Spinal cord (tissue), 10 donors: ENCODE measurements around the gene SAG. TPM values are rescaled to one million over a fixed set of nuclear protein-coding genes. Genes with fewer than 3 reads are reported as not detected.

Experiments
- DNase-seq, 6 donors: peaks; one replicate each; pipeline versions ENCODE4 v3.0.0 to v3.0.0-alpha.2; 2013 to 2015; ENCODE audit warnings: low spot score in 6 of 6, low read depth in 4 of 6
- H3K27ac ChIP-seq: one replicate; pipeline ENCODE4 v1.5.1; 2013; ENCODE audit warnings: low read depth, low read length, control low read depth
- H3K27me3 ChIP-seq: one replicate; pipeline ENCODE4 v1.6.1; 2013; ENCODE audit warnings: low read length; ENCODE audit not compliant: control insufficient read depth, insufficient read depth
- H3K36me3 ChIP-seq: one replicate; pipeline ENCODE4 v1.6.1; 2013; ENCODE audit warnings: low read length; ENCODE audit not compliant: control insufficient read depth, insufficient read depth
- H3K4me1 ChIP-seq: one replicate; pipeline ENCODE4 v1.6.1; 2013; ENCODE audit warnings: low read length; ENCODE audit not compliant: control insufficient read depth, insufficient read depth
- H3K4me3 ChIP-seq: one replicate; pipeline ENCODE4 v1.5.1; 2013; ENCODE audit warnings: low read depth, low read length, control low read depth
- H3K9me3 ChIP-seq: one replicate; pipeline ENCODE4 v1.6.1; 2013; ENCODE audit warnings: low read length; ENCODE audit not compliant: control insufficient read depth, insufficient read depth
- WGBS: methylation state at CpG from one replicate; pipeline ENCODE4 v1.1.5; 2013; ENCODE audit warnings: missing lambda C conversion rate; ENCODE audit not compliant: insufficient coverage; 5-methylcytosine and 5-hydroxymethylcytosine counted together
- polyA plus RNA-seq, 2 donors: library from polyadenylated mRNA; unstranded; fragments of 120-200 nt; gene quantifications; one replicate each; pipeline ENCODE4 v1.2.1, GENCODE V29; 2013; ENCODE audit not compliant: insufficient read length in 2 of 2
- total RNA-seq, 2 donors: library from RNA; depleted of rRNA in 1 of 2; stranded (reverse); fragments of 120-200 nt in 1 of 2; fragments of >200 nt in 1 of 2; gene quantifications; one replicate each; pipeline versions ENCODE4 v1.2.3 to v1.2.4, GENCODE V29; 2013 to 2014
- donor health status: healthy.

Gene SAG
- total and polyA plus RNA-seq, 4 donors = 0.48 to 0.69 (median 0.51) TPM; not detected in 1

DNA sequence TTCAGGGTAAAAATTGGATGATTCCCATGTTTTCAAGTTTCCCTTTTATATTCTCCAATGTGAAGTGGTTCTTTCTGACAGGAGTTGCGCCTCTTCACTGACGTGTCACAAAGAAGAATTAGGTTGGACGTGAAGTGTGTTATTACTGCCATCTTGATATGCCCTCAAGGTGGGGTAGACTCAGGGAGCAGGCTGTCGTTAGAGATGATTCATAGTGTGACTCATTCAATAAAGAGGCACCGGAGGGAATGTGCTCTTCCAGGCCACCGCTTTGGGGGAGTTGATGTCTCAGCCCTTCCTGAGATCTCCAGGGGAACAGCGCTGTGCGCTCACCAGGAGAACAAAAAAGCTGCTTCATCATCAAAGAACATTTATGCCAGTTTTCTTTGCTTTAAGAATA is 43.1 kb downstream of the SAG start:
- WGBS = 19% methylated on average over 4 of the region's 8 CpGs
- no peak overlapping the region for H3K27ac ChIP-seq
- DNase-seq = peak in 1 of 6 donors; percentile 32

DNA sequence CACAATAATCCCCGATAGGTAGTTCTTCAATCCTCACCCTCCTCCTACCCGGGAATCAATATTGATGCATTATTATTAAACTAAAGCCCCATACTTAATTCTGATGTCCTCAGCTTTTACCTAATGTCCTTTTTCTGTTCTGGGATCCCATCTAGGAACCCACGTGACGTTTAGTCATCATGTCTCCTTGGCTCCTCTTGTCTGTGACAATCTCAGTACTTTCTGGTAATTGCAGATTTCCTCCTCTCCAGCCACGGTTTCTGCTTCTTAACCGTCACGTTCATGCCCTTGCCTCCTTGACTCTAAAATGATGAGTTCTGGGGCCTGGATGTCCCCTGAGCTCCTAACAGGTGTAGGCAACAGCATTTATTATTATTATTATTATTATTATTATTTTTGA is 43.8 kb downstream of the SAG start:
- DNase-seq = no peak
- H3K4me1 ChIP-seq = peaks cover 28% of the 10 kb centered on the region
- H3K27ac ChIP-seq = no peak overlapping the region
- H3K27me3 ChIP-seq = no peaks in the 10 kb centered on the region
- H3K36me3 ChIP-seq = no peaks in the 10 kb centered on the region
- 95% methylated on average over 3 of the region's 7 CpGs for WGBS
- no peaks in the 10 kb centered on the region for H3K9me3 ChIP-seq
- H3K4me3 ChIP-seq = no peak overlapping the region

More for the DNA sequence above, 43.1 kb downstream of the SAG start:
- Histone ChIP-seq H3K27me3 (no peaks in the 10 kb centered on the region), H3K4me1 (peaks cover 25% of the 10 kb centered on the region), H3K4me3 (no peak overlapping the region), H3K36me3 (no peaks in the 10 kb centered on the region), H3K9me3 (no peaks in the 10 kb centered on the region)

DNA sequence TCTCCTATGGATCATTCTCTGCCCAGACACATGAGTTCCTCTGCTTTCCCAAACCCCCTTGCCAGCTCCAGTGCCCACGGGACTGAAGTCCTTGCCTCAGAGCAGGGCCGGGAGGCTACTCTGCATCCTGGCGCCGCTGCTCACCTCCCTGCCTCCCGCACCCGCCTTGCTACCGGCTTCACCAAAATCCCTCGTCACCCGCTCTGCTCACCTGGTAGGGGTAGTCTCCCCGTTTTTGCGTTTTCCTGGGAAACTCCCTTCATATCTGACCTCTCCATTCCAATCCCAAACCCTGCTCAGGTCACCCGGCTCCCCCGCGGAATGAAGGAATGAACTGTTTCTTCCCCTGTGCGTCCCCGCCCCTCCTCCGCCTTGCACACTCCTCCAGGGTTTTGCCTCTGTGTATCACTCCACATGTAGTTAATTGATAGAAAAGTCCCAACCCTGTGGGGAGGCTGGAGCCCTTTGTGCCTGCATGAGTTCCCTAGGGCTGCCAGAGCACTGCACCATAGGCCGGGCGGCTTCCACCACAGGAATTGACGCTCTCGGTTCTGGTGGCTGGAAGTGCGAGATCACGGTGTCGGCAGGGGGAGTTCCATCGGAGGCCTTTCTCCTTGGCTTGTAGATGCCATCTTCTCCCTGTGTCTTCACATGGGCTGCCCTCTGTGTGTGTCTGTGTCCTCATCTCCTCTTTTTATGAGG is 44.7 kb downstream of the SAG start:
- no peaks in the 10 kb centered on the region for H3K9me3 ChIP-seq
- 97% methylated on average over 23 of the region's 25 CpGs for WGBS
- H3K4me3 ChIP-seq = no peak overlapping the region
- H3K36me3 ChIP-seq = no peaks in the 10 kb centered on the region
- peaks cover 28% of the 10 kb centered on the region for H3K4me1 ChIP-seq
- H3K27me3 ChIP-seq = no peaks in the 10 kb centered on the region
- DNase-seq = no peak
- no peak overlapping the region for H3K27ac ChIP-seq

DNA sequence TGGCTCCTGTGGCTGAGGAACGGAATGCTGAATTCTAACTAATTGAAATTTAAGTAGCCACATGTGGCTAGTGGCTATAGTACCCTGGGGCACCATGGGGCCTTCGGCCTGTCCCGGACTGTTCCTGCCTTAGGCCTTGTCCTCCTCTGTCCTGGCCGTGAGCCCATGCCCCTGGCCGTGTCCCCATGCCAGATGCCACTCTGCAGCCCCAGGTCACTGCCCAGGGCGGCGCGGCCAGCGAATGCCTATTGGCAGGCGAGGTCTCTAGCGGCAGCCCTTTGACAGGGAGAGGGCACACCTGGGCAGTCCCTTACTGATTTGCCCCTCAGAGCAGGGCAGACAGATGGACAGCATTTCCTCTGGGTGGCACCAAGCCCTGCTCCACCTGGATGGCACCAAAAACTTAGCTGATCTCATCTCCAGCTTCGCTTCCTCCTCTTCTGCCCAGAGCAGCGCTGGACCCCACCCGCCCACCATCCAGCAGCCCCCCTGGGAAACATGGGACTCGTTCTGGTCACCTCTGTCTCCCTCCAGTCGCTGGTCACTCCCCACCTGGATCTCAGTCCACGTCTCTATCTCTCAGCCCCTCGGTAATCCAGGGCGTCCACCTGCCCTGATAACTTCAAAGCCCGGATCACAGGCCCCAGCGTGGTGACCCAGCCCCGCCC is 45.6 kb downstream of the SAG start:
- Histone ChIP-seq H3K27ac (no peak overlapping the region), H3K4me3 (peak overlapping the region; percentile 63), H3K9me3 (no peaks in the 10 kb centered on the region), H3K4me1 (peaks cover 28% of the 10 kb centered on the region), H3K27me3 (no peaks in the 10 kb centered on the region), H3K36me3 (no peaks in the 10 kb centered on the region)
- WGBS = 73% methylated on average over 22 of the region's 22 CpGs
- DNase-seq = no peak

DNA sequence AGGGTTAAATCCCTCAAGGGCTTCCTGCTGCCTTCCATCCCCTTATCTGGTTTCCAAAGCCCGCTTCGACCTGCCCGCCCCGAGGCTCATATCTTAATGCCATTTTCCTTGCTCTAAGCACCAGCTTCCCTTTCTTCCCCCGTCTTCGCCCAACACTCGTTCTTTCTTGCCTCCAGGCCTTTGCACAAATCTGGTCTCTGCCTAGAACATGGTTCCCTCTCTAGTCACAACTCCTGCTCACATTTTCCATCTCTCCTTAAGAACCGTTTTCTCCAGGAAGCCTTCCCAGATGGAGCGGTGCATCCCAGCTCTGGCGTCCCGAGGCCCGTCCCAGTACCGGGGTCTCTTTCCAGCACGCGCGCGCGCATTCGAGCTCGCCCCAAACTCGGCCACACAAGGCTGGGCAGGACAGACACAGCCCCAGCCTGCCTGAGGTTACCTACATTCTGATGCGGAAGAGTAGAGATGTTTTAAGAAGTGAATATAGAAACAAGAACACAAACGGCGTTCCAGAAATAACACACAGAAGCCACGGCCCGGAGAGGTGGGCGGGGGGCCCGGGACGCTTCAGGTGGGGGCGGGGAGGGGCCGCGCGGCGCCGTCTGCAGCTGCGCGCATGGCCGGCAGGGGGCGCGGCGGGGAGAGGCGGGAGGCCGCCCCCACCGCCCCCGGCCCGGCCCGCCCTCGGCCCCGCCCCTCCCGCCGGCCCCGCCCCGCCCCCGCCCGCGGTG is 46.3 kb downstream of the SAG start, which contains the start of gene DGKD:
TSS of gene DGKD (plus strand) at position 726 of the 731 bp plus-strand sequence. CDS start 25 bp downstream, outside the sequence.
- Histone ChIP-seq H3K4me1 (peaks cover 26% of the 10 kb centered on the region), H3K9me3 (no peaks in the 10 kb centered on the region), H3K27ac (peak within 1 kb of the TSS; percentile 7), H3K27me3 (no peaks in the 10 kb centered on the region), H3K36me3 (no peaks in the 10 kb centered on the region), H3K4me3 (peak within 1 kb of the TSS; percentile 63)
- WGBS = 2% methylated on average over 51 of the region's 56 CpGs
- peak; percentile 47 to 89 (median 66) for DNase-seq

DNA sequence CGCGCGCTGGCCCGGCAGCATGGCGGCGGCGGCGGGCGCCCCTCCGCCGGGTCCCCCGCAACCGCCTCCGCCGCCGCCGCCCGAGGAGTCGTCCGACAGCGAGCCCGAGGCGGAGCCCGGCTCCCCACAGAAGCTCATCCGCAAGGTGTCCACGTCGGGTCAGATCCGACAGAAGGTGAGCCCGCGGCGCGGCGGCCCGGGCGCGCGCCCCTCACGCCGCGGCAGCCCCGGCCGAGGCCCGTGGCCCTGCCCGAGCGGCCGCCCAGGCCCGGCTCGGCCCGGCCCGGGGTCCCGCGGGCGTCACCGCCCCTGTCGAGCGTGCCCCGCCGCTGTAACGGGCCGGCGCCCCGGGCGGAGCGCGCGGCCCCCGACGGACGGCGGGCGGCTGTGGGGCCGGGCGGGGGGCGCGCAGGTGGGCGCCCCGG is 46.9 kb downstream of the SAG start:
- DNase-seq = no peak
- H3K4me3 ChIP-seq = peak overlapping the region; percentile 31
- WGBS = under 1% methylated on average over 77 of the region's 77 CpGs
- no peak overlapping the region for H3K27ac ChIP-seq
- H3K9me3 ChIP-seq = no peaks in the 10 kb centered on the region
- H3K27me3 ChIP-seq = no peaks in the 10 kb centered on the region
- H3K36me3 ChIP-seq = no peaks in the 10 kb centered on the region
- H3K4me1 ChIP-seq = peaks cover 22% of the 10 kb centered on the region

DNA sequence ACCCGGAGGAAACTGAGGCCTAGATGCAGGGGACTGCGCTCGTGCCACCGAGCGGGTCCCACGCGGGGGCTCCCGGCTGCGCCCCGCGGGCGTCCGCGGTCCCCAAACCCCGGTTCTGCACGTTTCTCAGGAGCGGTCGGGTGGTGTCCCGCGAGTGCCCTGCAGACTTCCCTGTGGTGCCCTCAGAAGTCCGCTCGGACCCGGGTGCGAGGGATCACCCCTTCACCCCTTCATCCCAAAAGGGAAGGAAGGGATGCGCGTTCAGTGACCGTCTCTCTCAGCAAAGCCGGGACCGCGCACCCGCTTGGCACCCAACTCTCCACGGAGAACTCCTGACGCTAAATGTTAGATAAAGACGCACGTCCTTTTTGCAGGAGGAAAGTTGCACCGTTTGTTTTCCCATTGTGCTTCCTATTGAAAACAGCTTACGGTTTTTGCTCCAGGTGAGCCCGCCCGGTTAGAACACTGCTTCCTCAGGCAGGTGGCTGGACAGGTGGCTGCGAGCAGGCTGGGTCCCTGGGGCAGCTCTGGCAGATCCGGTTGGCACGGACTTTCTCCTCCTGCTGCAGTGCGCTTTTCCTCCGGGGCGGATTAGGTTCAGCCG is 47.5 kb downstream of the SAG start:
- peak overlapping the region; percentile 61 for H3K4me3 ChIP-seq
- DNase-seq = peak in 2 of 6 donors; percentile 51 to 59
- no peaks in the 10 kb centered on the region for H3K36me3 ChIP-seq
- H3K4me1 ChIP-seq = peaks cover 22% of the 10 kb centered on the region
- H3K27me3 ChIP-seq = no peaks in the 10 kb centered on the region
- WGBS = 3% methylated on average over 42 of the region's 46 CpGs
- H3K27ac ChIP-seq = no peak overlapping the region
- no peaks in the 10 kb centered on the region for H3K9me3 ChIP-seq

DNA sequence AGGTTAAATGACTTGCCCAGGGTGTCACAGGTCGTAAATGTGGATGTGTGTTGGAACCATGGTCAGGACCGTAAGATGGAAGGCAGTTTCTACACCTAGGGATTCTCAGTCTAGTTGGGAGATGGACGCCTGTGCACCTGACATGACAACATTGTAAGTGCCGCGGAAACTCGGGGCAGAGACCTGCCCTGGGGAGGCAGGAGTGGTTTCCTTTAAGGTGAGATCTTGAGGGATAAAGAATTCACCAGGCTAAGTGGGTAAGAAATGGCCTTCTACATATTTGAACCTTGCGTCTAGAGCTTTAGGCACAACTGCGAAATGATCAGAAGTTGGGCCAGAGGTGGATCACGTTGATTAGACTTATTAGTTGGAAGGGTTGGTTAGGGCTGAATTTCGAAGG is 48.3 kb downstream of the SAG start:
- 96% methylated on average over 10 of the region's 10 CpGs for whole genome bisulfite sequencing
- Histone ChIP-seq H3K27ac (no peak overlapping the region), H3K4me3 (no peak overlapping the region), H3K27me3 (no peaks in the 10 kb centered on the region), H3K4me1 (peaks cover 22% of the 10 kb centered on the region), H3K36me3 (no peaks in the 10 kb centered on the region), H3K9me3 (no peaks in the 10 kb centered on the region)
- no peak for DNase-seq

DNA sequence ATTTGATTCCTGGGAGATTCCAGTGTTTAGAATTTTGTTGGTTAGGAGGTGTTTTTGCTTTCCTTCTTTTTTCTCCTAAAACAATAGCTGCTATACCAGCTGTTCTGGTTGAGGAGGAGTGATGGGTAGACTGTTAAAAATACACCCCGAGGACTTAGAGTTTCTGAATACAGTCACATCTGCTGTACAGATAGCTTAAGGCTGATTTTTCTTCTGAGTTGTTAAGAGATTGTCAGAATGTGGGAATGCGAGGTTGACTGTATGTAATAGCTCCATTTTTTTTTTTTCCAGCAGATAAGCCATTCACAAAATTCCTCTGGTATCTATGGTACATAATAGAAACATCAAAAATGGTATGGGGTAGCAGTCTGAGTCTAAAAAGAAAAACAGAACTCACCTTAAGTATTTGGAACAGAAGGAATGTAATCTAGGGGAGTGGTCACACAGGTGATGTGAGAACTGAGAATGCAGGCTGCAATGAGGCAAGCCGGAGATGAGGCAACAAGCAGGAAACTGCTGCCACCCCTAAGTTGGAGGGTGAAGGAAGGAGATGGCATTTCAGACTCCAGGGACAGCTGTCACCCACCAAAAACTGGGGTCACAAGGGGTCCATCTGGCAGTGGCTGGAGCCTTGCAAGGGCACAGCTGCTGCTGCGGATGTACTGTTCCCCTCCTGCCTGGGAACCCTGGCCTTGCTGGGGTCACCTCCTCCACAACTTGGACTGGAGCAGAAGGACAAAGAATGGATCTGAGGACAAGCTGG is 49.1 kb downstream of the SAG start:
- Histone ChIP-seq H3K4me3 (no peak overlapping the region), H3K9me3 (no peaks in the 10 kb centered on the region), H3K27ac (no peak overlapping the region), H3K36me3 (no peaks in the 10 kb centered on the region), H3K27me3 (no peaks in the 10 kb centered on the region), H3K4me1 (peaks cover 22% of the 10 kb centered on the region)
- peak in 1 of 6 donors; percentile 60 for DNase-seq
- 86% methylated on average over 3 of the region's 4 CpGs for WGBS
